ENCODE measurements around the gene CSRP1. TPM values are rescaled to one million over a fixed set of nuclear protein-coding genes. Genes with fewer than 3 reads are reported as not detected.

Gene CSRP1
- polyA plus RNA-seq, 3 donors = 96.0 to 310 (median 278) TPM

GRCh38 chr1:201516511-201517127 lies 9.7 kb upstream of the CSRP1 start:
- WGBS, 3 donors = 70 to 100% (median 96%) methylated on average over 2 of the region's 2 CpGs
- no peak overlapping the region for H3K27ac ChIP-seq (ENCODE audit: low read depth, low read length)

GRCh38 chr1:201515895-201516294 lies 9.0 kb upstream of the CSRP1 start:
- whole genome bisulfite sequencing, 3 donors = 78 to 93% (median 78%) methylated on average over 1 of the region's 1 CpG
- no peak overlapping the region for H3K27ac ChIP-seq (ENCODE audit: low read depth, low read length)

- WGBS, 3 donors = 54 to 92% (median 89%) methylated on average over 9 of the region's 9 CpGs
- no peak overlapping the region for H3K27ac ChIP-seq (ENCODE audit: low read depth, low read length)
Observed at GRCh38 chr1:201515062-201515750, 8.3 kb upstream of the CSRP1 start.

- 91 to 98% (median 93%) methylated on average over 2 of the region's 2 CpGs for WGBS, 3 donors
- H3K27ac ChIP-seq (ENCODE audit: low read depth, low read length) = no peak overlapping the region
Observed at GRCh38 chr1:201514466-201514865, 7.5 kb upstream of the CSRP1 start.

GRCh38 chr1:201513498-201514243 lies 6.7 kb upstream of the CSRP1 start:
- 92 to 95% (median 93%) methylated on average over 6 of the region's 6 CpGs for WGBS, 3 donors
- H3K27ac ChIP-seq (ENCODE audit: low read depth, low read length) = no peak overlapping the region

- 17 to 39% (median 22%) methylated on average over 6 of the region's 6 CpGs for WGBS, 3 donors
- H3K27ac ChIP-seq (ENCODE audit: low read depth, low read length) = no peak overlapping the region
Observed at GRCh38 chr1:201511941-201512539, 5.1 kb upstream of the CSRP1 start.

GRCh38 chr1:201511396-201511940 lies 4.5 kb upstream of the CSRP1 start:
- no peak overlapping the region for H3K27ac ChIP-seq (ENCODE audit: low read depth, low read length)
- WGBS, 3 donors = 46 to 79% (median 69%) methylated on average over 6 of the region's 6 CpGs

GRCh38 chr1:201510734-201511133 lies 3.8 kb upstream of the CSRP1 start:
- H3K27ac ChIP-seq (ENCODE audit: low read depth, low read length) = no peak overlapping the region
- WGBS, 3 donors = 96 to 100% (median 100%) methylated on average over 1 of the region's 1 CpG

GRCh38 chr1:201509601-201510374 lies 2.9 kb upstream of the CSRP1 start:
- no peak overlapping the region for H3K27ac ChIP-seq (ENCODE audit: low read depth, low read length)
- WGBS, 3 donors = 96 to 99% (median 97%) methylated on average over 2 of the region's 2 CpGs

GRCh38 chr1:201508809-201509208 lies 1.9 kb upstream of the CSRP1 start:
- H3K27ac ChIP-seq (ENCODE audit: low read depth, low read length) = no peak overlapping the region
- 90 to 100% (median 92%) methylated on average over 2 of the region's 2 CpGs for WGBS, 3 donors

- peak overlapping the region; percentile 19 for H3K27ac ChIP-seq (ENCODE audit: low read depth, low read length)
- 20 to 28% (median 28%) methylated on average over 11 of the region's 11 CpGs for WGBS, 3 donors
Observed at GRCh38 chr1:201507360-201507675, 395 bp upstream of the CSRP1 start.

- WGBS, 3 donors = 18 to 52% (median 44%) methylated on average over 3 of the region's 3 CpGs
Observed at GRCh38 chr1:201506092-201506491, 831 bp downstream of the CSRP1 start.

GRCh38 chr1:201505503-201505890 lies 1.4 kb downstream of the CSRP1 start:
- H3K27ac ChIP-seq (ENCODE audit: low read depth, low read length) = peak overlapping the region; percentile 57
- 4 to 23% (median 6%) methylated on average over 4 of the region's 4 CpGs for WGBS, 3 donors

More at GRCh38 chr1:201506092-201506491, 831 bp downstream of the CSRP1 start:
- H3K27ac ChIP-seq (ENCODE audit: low read depth, low read length) = peak overlapping the region; percentile 57

GRCh38 chr1:201504799-201505502 lies 2.0 kb downstream of the CSRP1 start:
- no peak overlapping the region for H3K27ac ChIP-seq (ENCODE audit: low read depth, low read length)
- 74 to 90% (median 88%) methylated on average over 9 of the region's 9 CpGs for WGBS, 3 donors

GRCh38 chr1:201504179-201504631 lies 2.7 kb downstream of the CSRP1 start:
- H3K27ac ChIP-seq (ENCODE audit: low read depth, low read length) = no peak overlapping the region
- WGBS, 3 donors = 53 to 66% (median 53%) methylated on average over 3 of the region's 3 CpGs

GRCh38 chr1:201503397-201504176 lies 3.3 kb downstream of the CSRP1 start:
- H3K27ac ChIP-seq (ENCODE audit: low read depth, low read length) = no peak overlapping the region
- 29 to 49% (median 41%) methylated on average over 13 of the region's 13 CpGs for WGBS, 3 donors

- whole genome bisulfite sequencing, 3 donors = 70 to 84% (median 83%) methylated on average over 3 of the region's 3 CpGs
- no peak overlapping the region for H3K27ac ChIP-seq (ENCODE audit: low read depth, low read length)
Observed at GRCh38 chr1:201502511-201502857, 4.4 kb downstream of the CSRP1 start.
